Globus pallidus (tissue), 1 donor: ENCODE measurements around the gene KIF3C.
A peak's percentile ranks its signal among the peaks of the same experiment; 100 is the strongest.
"Not testable (repeated sequence)": the region's sequence is repeated elsewhere in the genome, so short reads cannot be mapped to it uniquely, and the experiment has no call there.

Experiments
- DNase-seq: peaks from one replicate; pipeline ENCODE4 v3.0.0-alpha.2; 2015; ENCODE audit warnings: low spot score

The KIF3C gene

DNA sequence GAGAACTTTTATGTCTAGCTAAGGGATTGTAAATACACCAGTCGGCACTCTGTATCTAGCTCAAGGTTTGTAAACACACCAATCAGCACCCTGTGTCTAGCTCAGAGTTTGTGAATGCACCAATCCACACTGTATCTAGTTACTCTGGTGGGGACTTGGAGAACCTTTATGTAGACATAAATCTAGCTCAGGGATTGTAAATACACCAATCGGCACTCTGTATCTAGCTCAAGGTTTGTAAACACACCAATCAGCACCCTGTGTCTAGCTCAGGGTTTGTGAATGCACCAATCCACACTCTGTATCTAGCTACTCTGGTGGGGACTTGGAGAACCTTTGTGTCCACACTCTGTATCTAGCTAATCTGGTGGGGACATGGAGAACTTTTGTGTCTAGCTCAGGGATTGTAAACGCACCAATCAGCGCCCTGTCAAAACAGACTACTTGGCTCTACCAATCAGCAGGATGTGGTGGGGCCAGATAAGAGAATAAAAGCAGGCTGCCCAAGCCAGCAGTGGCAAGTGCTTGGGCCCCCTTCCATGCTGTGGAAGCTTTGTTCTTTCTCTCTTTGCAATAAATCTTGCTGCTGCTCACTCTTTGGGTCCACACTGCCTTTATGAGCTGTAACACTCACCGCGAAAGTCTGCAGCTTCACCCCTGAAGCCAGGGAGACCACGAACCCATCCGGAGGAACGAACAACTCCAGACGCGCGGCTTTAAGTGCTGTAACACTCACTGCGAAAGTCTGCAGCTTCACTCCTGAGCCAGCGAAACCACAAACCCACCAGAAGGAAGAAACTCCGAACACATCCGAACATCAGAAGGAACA is 66.1 kb downstream of the KIF3C start:
- DNase-seq: not testable (repeated sequence)

DNA sequence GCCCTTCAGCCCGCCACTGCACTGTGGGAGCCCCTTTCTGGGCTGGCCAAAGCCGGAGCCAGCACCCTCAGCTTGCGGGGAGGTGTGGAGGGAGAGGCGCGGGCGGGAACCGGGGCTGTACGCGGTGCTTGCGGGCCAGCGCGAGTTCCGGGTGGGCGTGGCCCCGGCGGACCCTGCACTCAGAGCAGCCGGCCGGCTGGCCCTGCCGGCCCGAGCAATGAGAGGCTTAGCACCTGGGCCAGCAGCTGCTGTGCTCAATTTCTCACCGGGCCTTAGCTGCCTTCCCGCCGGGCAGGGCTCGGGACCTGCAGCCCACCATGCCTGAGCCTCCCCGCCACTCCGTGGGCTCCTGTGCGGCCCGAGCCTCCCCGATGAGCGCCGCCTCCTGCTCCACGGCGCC is 66.9 kb downstream of the KIF3C start:
- not testable (repeated sequence) for DNase-seq

DNA sequence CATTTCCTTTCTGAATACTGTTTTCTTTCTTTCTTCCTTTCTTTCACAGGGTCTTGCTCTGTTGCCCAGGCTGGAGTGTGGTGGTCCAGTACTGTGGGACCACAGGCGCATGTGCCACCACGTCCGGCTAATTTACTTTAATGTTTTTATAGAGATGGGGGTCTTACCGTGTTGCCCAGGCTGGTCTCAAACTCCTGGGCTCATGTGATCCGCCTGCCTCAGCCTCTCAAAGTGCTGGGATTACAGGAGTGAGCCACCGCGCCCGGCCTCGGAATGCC is 68.7 kb downstream of the KIF3C start:
- not testable (repeated sequence) for DNase-seq

- no peak for DNase-seq
Observed at GRCh38 chr2:25912851-25913695, 69.2 kb downstream of the KIF3C start.

DNA sequence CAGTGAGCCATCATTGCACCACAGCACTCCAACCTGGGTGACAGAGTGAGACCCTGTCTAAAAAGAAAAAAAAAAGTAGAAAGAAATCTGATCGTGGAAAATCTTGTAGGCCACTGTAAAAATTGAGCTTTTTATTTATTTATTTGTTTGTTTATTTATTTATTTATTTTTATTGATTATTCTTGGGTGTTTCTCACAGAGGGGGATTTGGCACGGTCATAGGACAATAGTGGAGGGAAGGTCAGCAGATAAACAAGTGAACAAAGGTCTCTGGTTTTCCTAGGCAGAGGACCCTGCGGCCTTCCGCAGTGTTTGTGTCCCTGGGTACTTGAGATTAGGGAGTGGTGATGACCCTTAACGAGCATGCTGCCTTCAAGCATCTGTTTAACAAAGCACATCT is 72.7 kb downstream of the KIF3C start:
- DNase-seq: not testable (repeated sequence)

DNA sequence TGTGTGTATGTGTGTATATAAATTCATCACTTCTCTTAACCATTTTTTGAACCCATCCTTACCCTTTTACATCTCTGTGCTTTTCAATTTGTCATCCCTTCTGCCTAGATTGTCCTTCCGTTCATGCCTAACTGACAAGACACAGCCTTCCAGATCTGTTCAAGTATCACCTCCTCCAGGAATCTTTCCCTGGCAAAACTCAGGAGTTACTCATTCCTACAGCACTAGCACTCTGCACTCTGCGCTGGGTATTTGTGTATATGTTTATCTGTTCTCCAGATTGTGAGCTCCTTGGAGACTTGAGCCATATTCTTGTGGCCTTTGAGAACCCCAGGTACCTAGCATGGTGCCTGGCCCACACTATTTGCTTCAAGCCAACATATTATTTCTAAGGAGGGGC is 77.2 kb downstream of the KIF3C start:
- no peak for DNase-seq

GRCh38 chr2:25903216-25903776 is 79.0 kb downstream of the KIF3C start:
- no peak for DNase-seq

DNA sequence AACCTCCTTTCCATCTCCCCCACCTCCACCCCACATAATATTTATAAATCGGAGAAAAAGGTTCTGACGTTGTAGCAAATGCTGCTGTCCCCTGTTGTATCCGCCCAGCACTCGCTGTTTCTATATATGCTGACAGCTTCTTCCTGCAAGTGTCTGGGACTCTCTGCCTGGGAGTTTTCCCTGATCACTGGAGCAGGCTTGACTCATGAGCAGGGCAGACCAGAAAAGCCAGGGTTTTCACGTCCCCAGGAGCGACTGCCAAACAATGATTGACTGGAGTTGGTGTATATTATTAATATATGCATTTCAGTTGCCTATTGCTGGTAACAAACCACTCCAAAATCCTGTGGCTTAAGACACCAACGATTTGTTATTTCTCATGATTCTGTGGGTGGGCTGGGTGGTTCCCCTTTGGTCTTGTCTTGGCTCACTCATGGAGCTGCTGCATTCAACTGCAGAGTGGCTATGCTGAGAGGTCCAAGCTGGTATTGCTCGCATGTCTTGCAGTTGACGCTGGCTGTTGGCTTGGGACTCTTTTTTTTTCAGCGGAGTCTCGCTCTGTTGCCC is 82.8 kb downstream of the KIF3C start:
- DNase-seq: no peak

DNA sequence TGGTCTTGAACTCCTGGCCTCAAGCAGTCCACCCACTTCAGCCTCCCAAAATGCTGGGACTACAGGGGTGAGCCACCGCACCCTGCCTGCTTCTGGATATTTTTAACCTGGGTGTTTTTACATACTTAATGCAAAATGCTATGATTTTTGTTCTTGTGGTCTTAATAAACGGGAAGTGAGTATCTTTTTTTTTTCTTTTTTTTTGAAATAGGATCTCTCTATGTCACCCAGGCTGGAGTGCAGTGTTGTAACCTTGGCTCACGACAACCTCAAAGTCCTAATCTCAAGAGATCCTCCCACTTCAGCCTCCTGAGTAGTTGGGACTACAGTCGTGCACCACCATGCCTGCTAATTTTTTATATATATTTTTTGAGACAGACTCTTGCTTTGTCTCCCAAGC is 84.8 kb downstream of the KIF3C start:
- no peak for DNase-seq

DNA sequence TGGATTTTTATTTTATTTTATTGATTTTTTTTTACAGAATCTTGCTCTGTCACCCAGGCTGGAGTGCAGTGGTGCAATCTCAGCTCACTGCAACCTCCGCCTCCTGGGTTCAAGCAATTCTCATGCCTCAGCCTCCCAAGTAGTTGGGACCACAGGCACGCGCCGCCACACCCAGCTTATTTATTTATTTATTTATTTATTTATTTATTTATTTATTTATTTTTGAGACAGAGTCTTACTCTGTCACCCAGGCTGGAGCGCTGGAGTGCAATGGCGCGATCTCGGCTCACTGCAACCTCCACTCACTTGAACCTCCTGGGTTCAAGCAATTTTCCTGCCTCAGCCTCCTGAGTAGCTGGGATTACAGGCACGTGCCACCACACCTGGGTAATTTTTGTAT is 86.0 kb downstream of the KIF3C start:
- not testable (repeated sequence) for DNase-seq

GRCh38 chr2:25895610-25896009 is 86.7 kb downstream of the KIF3C start:
- no peak for DNase-seq

GRCh38 chr2:25895018-25895417 is 87.3 kb downstream of the KIF3C start:
- DNase-seq: no peak

- peak; percentile 43 for DNase-seq
Observed at GRCh38 chr2:25894135-25894830, 88.0 kb downstream of the KIF3C start.

DNA sequence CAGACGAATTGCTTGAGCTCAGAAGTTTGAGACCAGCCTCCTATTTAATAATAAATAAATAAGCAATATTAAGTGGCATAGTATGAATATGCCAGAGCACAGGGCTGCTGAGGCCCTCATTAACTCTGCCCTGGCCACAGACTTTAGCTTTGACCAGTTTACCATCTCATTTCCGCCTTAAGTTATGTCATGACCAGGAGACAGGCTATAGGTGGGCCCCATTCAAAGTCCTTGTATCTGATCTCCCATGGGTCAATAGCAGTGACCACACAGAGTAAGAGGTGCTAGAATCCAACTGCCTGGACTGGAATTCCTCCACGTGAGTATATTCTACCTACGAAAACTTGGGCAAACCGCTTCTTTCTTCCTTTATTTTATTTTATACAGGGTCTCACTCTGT is 90.6 kb downstream of the KIF3C start:
- no peak for DNase-seq

- DNase-seq: no peak
Observed at GRCh38 chr2:25887624-25888242, 94.6 kb downstream of the KIF3C start.

GRCh38 chr2:25885933-25886332 is 96.4 kb downstream of the KIF3C start:
- no peak for DNase-seq

DNA sequence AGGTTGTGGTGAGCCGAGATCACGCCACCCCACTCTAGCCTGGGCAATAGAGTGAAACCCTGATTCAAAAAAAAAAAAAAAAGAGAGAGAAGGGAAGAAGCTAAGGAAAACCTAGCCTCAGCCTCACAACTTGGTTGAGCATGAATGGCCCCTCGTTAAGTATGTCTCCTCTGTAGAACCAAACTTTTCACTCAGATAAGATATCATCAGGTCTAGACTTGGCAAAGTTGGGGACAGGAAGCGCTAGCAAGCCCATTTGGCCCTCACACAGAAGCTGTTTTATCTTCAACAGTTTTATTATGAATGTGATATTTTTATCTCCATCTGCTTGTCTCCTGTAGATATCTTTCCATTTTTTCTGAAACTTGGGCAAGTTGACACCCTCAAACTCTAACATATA is 100.5 kb downstream of the KIF3C start:
- no peak for DNase-seq

GRCh38 chr2:25879133-25879730 is 103.1 kb downstream of the KIF3C start:
- no peak for DNase-seq

DNA sequence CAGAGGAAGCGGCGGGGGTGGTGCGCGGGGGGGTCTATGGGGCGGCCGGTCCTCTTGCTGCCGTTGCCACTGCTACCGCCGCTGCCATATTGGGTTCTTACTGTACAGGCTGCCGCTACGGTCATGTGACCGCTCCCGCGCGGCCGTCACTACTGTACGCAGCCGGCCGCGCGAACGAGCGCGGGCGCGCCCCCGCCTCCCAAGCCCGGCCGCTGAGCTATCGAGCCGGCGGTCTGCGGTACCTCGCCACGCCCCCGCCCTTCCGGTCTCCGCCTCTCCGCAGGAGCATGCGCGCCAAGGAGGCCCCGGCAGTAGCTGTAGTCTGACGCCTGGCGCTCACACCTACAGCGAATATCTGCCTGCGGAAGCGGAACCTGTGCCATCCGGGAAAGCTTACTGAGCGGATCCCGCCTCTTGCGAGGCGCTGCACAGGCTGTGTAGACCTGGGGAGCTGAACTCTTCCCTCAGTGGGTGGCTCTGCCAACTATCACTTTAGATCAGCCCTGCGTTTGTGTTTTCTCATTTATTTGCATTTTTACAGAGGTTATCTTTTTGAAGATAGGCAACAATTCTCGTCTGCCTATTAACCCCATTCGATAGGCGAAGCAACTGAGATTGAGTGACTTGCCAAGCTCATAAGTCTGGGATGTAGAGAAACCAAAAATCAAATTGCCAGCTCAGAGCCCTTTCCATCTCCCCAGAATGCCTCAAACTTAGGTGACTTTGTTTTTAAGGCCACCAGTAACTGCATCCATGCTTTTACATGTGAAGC is 103.8 kb downstream of the KIF3C start, which contains the start of gene ASXL2:
TSS of gene ASXL2 (minus strand) at position 127 of the 772 bp plus-strand sequence. CDS start 265 bp downstream, outside the sequence.
- DNase-seq: peak; percentile 97
